Ascending aorta (tissue), 2 donors: ENCODE results near the gene ATXN10. TPM values are rescaled to one million over a fixed set of nuclear protein-coding genes. Genes with fewer than 3 reads are reported as not detected.

Experiments
- DNase-seq, 2 donors: peaks; one replicate each; pipeline ENCODE4 v3.0.0-alpha.2; 2019; ENCODE audit warnings: low spot score in 2 of 2
- H3K27ac ChIP-seq, 2 donors: fragments of 200-600 bp; sonication (generic); one replicate each; pipeline ENCODE4 v1.5.1; 2016 to 2017; ENCODE audit warnings: mild to moderate bottlenecking in 1 of 2
- H3K27me3 ChIP-seq: fragments of 200-600 bp; sonication (generic); one replicate; pipeline ENCODE4 v1.5.1; 2017
- H3K36me3 ChIP-seq, 2 donors: fragments of 200-600 bp; sonication (generic); one replicate each; pipeline ENCODE4 v1.5.1; 2016
- H3K4me1 ChIP-seq, 2 donors: fragments of 200-600 bp; sonication (generic); one replicate each; pipeline ENCODE4 v1.5.1; 2016 to 2017; ENCODE audit warnings: mild to moderate bottlenecking in 1 of 2
- H3K4me3 ChIP-seq, 2 donors: fragments of 200-600 bp; sonication (generic); one replicate each; pipeline ENCODE4 v1.5.1; 2016 to 2017; ENCODE audit warnings: mild to moderate bottlenecking in 1 of 2
- H3K9me3 ChIP-seq, 2 donors: fragments of 200-600 bp; sonication (generic); one replicate each; pipeline ENCODE4 v1.5.1; 2016
- CTCF ChIP-seq, 3 experiments: fragments of 200-600 bp in 2 of 3; fragments of 450-650 bp in 1 of 3; sonication (generic) in 2 of 3; IDR thresholded peaks; one replicate each; pipeline ENCODE4 v1.5.1; 2016 to 2019; ENCODE audit warnings: antibody characterized with exemption in 3 of 3, mild to moderate bottlenecking in 1 of 3, moderate library complexity in 1 of 3
- intact Hi-C: fragments of 100-400 bp; cut with DNase I; formaldehyde crosslinking; loops from one replicate; pipeline ENCODE4 v1.15.1; 2023
- total RNA-seq: library from RNA; depleted of rRNA; stranded (reverse); fragments of >200 nt; gene quantifications from one replicate; pipeline ENCODE4 v1.1.0, GENCODE V29; 2016

ATXN10 gene
- total RNA-seq, 1 donor from 2014 or later, result 82.1 TPM

- Histone ChIP-seq H3K4me3 (no peak overlapping the region), H3K27me3 (no peaks in the 10 kb centered on the region), H3K36me3 (no peaks in the 10 kb centered on the region), H3K4me1 (no peaks in the 10 kb centered on the region), H3K9me3 (no peaks in the 10 kb centered on the region), H3K27ac (no peak overlapping the region)
- DNase-seq, result no peak
- intact Hi-C loops, result no loop called here
- TF ChIP-seq CTCF (IDR thresholded peaks at IDR 0.05), result no peak
These were observed 96.9 kb downstream of the ATXN10 start for GRCh38 chr22:45768490-45768889.

GRCh38 chr22:45769569-45770210, 98.1 kb downstream of the ATXN10 start:
- no peak overlapping the region for H3K4me3 ChIP-seq
- intact Hi-C loops, result no loop called here
- no peak for DNase-seq
- no peaks in the 10 kb centered on the region for H3K27me3 ChIP-seq
- TF ChIP-seq CTCF (IDR thresholded peaks at IDR 0.05), result no peak
- no peaks in the 10 kb centered on the region for H3K9me3 ChIP-seq
- no peaks in the 10 kb centered on the region for H3K4me1 ChIP-seq
- no peak overlapping the region for H3K27ac ChIP-seq
- peaks cover 0 to 3% of the 10 kb centered on the region in 2 donors for H3K36me3 ChIP-seq

- Histone ChIP-seq H3K27ac (no peak overlapping the region), H3K4me1 (no peaks in the 10 kb centered on the region), H3K27me3 (no peaks in the 10 kb centered on the region), H3K9me3 (no peaks in the 10 kb centered on the region), H3K4me3 (no peak overlapping the region), H3K36me3 (peaks cover 0 to 3% of the 10 kb centered on the region in 2 donors)
- intact Hi-C loops, result no loop called here
- no peak for DNase-seq
- no peak for TF ChIP-seq CTCF (IDR thresholded peaks at IDR 0.05)
These were observed 98.9 kb downstream of the ATXN10 start for GRCh38 chr22:45770506-45770905.

DNA sequence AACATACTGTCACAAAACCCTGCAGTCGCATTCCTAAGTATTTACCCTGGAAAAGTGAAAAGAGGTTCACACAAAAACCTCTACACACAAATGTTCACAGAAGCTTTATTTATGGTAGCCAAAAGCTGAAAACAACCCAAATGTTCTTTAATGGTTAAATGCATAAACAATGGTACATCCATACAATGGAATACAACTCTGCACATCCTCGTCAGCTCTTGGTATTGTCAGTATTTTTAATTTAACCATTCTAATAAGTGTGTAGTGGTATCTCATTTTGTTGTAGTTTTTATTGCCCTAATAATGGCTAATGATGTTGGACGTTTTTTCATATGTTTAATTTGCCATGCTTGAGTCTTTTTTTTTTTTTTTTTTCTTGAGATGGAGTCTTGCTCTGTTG, 99.4 kb downstream of the ATXN10 start:
- intact Hi-C loops, result no loop called here

DNA sequence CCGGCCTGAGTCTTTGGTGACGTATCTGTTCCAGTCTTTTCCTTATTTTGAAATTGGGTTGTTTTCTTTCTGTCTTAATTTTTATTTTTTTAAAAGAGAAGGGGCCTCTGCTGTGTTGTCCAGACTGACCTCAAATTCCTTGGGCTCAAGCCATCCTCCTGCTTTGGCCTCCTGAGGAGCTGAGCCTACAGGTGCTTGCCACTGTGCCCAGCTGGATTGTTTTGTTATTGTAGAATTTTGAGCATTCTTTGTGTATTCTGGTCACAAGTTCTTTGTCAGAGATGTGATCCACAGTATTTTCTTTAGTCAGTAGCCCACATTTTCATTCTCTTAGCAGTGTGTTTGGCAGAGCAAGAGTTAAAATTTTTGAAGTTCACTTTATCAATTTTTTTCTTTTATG, 100.1 kb downstream of the ATXN10 start:
- no peak for DNase-seq

More for the DNA sequence above, 99.4 kb downstream of the ATXN10 start:
- no peak for DNase-seq
- TF ChIP-seq CTCF (IDR thresholded peaks at IDR 0.05), result no peak
- H3K4me3 ChIP-seq, result no peak overlapping the region
- no peaks in the 10 kb centered on the region for H3K9me3 ChIP-seq
- peaks cover 0 to 3% of the 10 kb centered on the region in 2 donors for H3K36me3 ChIP-seq
- no peak overlapping the region for H3K27ac ChIP-seq
- H3K27me3 ChIP-seq, result no peaks in the 10 kb centered on the region
- H3K4me1 ChIP-seq, result no peaks in the 10 kb centered on the region

More for the DNA sequence above, 100.1 kb downstream of the ATXN10 start:
- Histone ChIP-seq H3K9me3 (no peaks in the 10 kb centered on the region), H3K27ac (no peak overlapping the region), H3K36me3 (peaks cover 0 to 3% of the 10 kb centered on the region in 2 donors), H3K27me3 (no peaks in the 10 kb centered on the region), H3K4me3 (no peak overlapping the region), H3K4me1 (no peaks in the 10 kb centered on the region)
- intact Hi-C loops, result no loop called here
- TF ChIP-seq CTCF (IDR thresholded peaks at IDR 0.05), result no peak
